Measurements from ENCODE around the gene ARHGAP44. TPM values are rescaled to one million over a fixed set of nuclear protein-coding genes. Genes with fewer than 3 reads are reported as not detected.

Gene ARHGAP44
- total and polyA plus RNA-seq, 2 of the 13 experiments (the other 11 are each of a cell fraction or from before 2014, with no cell fraction given) = 0.79 to 3.1 TPM

GRCh38 chr17:13017655-13018459 lies 228.6 kb downstream of the ARHGAP44 start, which contains the start of gene ELAC2 (continued):
- TF ChIP-seq FLYWCH1 (CRISPR knock-in tag; IDR thresholded peaks at IDR 0.05) (no peak), PPARG (CRISPR knock-in tag; conservative IDR thresholded peaks at IDR 0.05) (no peak), ZKSCAN8 (CRISPR knock-in tag; IDR thresholded peaks at IDR 0.05; ENCODE audit: borderline replicate concordance) (no peak), ZFP37 (CRISPR knock-in tag; IDR thresholded peaks at IDR 0.05; ENCODE audit: borderline replicate concordance) (no peak), KLF13 (CRISPR knock-in tag; IDR thresholded peaks at IDR 0.05) (0 out of 2 replicates have a peak, but pooled peaks have one; percentile 66), TEAD2 (CRISPR knock-in tag; IDR thresholded peaks at IDR 0.05) (no peak), ZNF230 (CRISPR knock-in tag; IDR thresholded peaks at IDR 0.05) (no peak; the same call in 1 of the 2 replicates), NFYC (CRISPR knock-in tag; IDR thresholded peaks at IDR 0.05) (peak; percentile 97), NFE2 (CRISPR knock-in tag; IDR thresholded peaks at IDR 0.05) (no peak), ZNF773 (CRISPR knock-in tag; IDR thresholded peaks at IDR 0.05; ENCODE audit: borderline replicate concordance) (no peak; the same call in 1 of the 2 replicates), PRPF4 (IDR thresholded peaks at IDR 0.05; ENCODE audit: low read depth, low read length, poor library complexity, severe bottlenecking) (no peak), ZFAT (CRISPR knock-in tag; conservative IDR thresholded peaks at IDR 0.05) (no peak), ZSCAN5A (CRISPR knock-in tag; IDR thresholded peaks at IDR 0.05; ENCODE audit: borderline replicate concordance) (0 out of 2 replicates have a peak, but pooled peaks have one; percentile 35), FUBP1 (CRISPR knock-in tag; IDR thresholded peaks at IDR 0.05; ENCODE audit: borderline replicate concordance) (no peak), ARNT (IDR thresholded peaks at IDR 0.05) (no peak)
- TF ChIP-seq, protein P1, sequence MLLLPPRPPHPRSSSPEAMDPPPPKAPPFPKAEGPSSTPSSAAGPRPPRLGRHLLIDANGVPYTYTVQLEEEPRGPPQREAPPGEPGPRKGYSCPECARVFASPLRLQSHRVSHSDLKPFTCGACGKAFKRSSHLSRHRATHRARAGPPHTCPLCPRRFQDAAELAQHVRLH (CRISPR knock-in tag; IDR thresholded peaks at IDR 0.05; ENCODE audit: borderline replicate concordance, low read depth) = peak; percentile 44; the same call in 1 of the 2 replicates
- TF ChIP-seq, protein P2, sequence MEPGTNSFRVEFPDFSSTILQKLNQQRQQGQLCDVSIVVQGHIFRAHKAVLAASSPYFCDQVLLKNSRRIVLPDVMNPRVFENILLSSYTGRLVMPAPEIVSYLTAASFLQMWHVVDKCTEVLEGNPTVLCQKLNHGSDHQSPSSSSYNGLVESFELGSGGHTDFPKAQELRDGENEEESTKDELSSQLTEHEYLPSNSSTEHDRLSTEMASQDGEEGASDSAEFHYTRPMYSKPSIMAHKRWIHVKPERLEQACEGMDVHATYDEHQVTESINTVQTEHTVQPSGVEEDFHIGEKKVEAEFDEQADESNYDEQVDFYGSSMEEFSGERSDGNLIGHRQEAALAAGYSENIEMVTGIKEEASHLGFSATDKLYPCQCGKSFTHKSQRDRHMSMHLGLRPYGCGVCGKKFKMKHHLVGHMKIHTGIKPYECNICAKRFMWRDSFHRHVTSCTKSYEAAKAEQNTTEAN (CRISPR knock-in tag; conservative IDR thresholded peaks at IDR 0.05) = no peak; the same call in 1 of the 2 replicates
- TF ChIP-seq, protein P3, sequence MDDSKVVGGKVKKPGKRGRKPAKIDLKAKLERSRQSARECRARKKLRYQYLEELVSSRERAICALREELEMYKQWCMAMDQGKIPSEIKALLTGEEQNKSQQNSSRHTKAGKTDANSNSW (CRISPR knock-in tag; IDR thresholded peaks at IDR 0.05; ENCODE audit: borderline replicate concordance) = peak; percentile 29; the same call in 1 of the 2 replicates
- TF ChIP-seq, protein P4, sequence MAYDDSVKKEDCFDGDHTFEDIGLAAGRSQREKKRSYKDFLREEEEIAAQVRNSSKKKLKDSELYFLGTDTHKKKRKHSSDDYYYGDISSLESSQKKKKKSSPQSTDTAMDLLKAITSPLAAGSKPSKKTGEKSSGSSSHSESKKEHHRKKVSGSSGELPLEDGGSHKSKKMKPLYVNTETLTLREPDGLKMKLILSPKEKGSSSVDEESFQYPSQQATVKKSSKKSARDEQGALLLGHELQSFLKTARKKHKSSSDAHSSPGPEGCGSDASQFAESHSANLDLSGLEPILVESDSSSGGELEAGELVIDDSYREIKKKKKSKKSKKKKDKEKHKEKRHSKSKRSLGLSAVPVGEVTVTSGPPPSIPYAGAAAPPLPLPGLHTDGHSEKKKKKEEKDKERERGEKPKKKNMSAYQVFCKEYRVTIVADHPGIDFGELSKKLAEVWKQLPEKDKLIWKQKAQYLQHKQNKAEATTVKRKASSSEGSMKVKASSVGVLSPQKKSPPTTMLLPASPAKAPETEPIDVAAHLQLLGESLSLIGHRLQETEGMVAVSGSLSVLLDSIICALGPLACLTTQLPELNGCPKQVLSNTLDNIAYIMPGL (CRISPR knock-in tag; IDR thresholded peaks at IDR 0.05; ENCODE audit: borderline replicate concordance in 1 of 2, low read depth in 1 of 2) = peak in 1 of 2 experiments; percentile 88; a peak in 2 of 4 replicates
- TF ChIP-seq, protein P5, sequence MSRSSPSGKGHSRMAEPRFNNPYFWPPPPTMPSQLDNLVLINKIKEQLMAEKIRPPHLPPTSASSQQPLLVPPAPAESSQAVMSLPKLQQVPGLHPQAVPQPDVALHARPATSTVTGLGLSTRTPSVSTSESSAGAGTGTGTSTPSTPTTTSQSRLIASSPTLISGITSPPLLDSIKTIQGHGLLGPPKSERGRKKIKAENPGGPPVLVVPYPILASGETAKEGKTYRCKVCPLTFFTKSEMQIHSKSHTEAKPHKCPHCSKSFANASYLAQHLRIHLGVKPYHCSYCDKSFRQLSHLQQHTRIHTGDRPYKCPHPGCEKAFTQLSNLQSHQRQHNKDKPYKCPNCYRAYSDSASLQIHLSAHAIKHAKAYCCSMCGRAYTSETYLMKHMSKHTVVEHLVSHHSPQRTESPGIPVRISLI (CRISPR knock-in tag; IDR thresholded peaks at IDR 0.05; ENCODE audit: borderline replicate concordance) = peak; percentile 95

Measured in HepG2 (cell line).